Activated CD8-positive, alpha-beta memory T cell treated with anti-CD3 and anti-CD28 coated beads, Interleukin-2, amount 50 U/mL, for 48 hours (primary cell): ENCODE data around the gene PFKFB1.
"Not testable (repeated sequence)": the region's sequence is repeated elsewhere in the genome, so short reads cannot be mapped to it uniquely, and the experiment has no call there.

Source experiments
- DNase-seq: peaks from one replicate; pipeline ENCODE4 v3.0.0-alpha.2; 2020

Gene PFKFB1

GRCh38 chrX:54992911-54993622 lies 921 bp downstream of the PFKFB1 start:
- no peak for DNase-seq

DNA sequence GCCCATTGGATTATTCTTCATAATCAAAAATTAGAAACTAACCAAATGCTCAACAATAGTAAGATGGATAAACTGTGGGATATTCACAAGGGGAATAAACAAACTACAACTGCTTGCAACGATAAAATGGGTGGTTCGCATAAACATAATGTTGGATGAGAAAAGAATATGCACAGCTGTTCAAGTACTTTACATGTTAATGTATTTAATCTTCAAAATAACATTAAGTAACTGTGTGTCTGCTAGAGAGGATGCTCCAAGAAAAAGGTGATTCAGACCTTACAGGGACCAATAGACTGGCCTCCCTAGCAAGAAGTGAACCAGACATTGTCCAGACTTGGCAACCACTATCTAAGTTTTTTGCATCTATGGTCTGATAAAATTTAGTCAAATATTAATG lies 2.3 kb downstream of the PFKFB1 start:
- no peak for DNase-seq

- DNase-seq, result not testable (repeated sequence)
Observed at GRCh38 chrX:54983306-54983705, 10.7 kb downstream of the PFKFB1 start.

GRCh38 chrX:54980334-54980733 lies 13.7 kb downstream of the PFKFB1 start:
- no peak for DNase-seq

DNA sequence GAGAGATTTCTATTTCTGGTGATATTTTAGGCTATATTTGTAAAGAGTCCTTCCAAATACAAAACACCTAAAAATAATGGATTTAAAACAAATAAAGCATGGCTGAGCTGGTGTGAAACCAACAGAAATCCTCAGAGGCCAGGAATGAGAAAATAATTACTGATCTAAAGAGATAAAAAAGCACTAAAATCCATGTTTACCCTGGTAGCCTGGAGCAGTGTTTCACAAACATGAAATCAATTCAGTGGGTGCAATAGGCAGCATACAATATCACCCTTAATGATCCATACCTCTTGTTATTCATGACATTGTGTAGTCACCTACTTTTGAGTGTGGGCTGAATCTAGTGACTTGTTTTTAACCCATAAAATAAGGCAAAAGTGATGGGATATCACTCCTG lies 14.6 kb downstream of the PFKFB1 start:
- DNase-seq, result no peak

GRCh38 chrX:54978448-54978847 lies 15.5 kb downstream of the PFKFB1 start:
- no peak for DNase-seq

GRCh38 chrX:54977387-54977786 lies 16.6 kb downstream of the PFKFB1 start:
- DNase-seq, result no peak

- DNase-seq, result no peak
Observed at GRCh38 chrX:54964766-54965497, 29.1 kb downstream of the PFKFB1 start.

- DNase-seq, result no peak
Observed at GRCh38 chrX:54961750-54962149, 32.2 kb downstream of the PFKFB1 start.

- no peak for DNase-seq
Observed at GRCh38 chrX:54950730-54951375, 43.1 kb downstream of the PFKFB1 start.

- DNase-seq, result no peak
Observed at GRCh38 chrX:54945224-54945623, 48.8 kb downstream of the PFKFB1 start.

GRCh38 chrX:54944816-54945215 lies 49.2 kb downstream of the PFKFB1 start:
- no peak for DNase-seq

DNA sequence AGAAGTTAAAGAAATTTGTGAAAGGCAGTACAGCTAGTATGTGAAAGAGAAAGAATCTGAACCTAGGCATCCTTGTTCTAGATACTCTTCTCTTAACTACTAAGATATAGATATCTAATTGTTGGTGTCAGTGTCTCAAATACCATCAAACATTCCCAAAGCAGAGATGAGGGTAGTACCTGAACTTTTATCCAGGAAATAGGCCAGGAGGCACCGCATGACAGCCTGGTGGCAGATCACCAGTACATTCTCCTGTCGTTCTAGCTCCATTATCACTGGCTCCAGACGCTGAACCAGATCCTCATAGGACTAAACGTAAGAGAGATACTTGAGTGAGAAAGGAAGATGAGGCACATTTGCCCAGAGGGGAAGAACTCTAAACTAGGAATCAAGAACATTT lies 56.6 kb downstream of the PFKFB1 start:
- DNase-seq, result no peak

- no peak for DNase-seq
Observed at GRCh38 chrX:54935306-54935705, 58.7 kb downstream of the PFKFB1 start.

- DNase-seq, result no peak
Observed at GRCh38 chrX:54934890-54935289, 59.1 kb downstream of the PFKFB1 start.

- no peak for DNase-seq
Observed at GRCh38 chrX:54934058-54934457, 59.9 kb downstream of the PFKFB1 start.

GRCh38 chrX:54933150-54933826 lies 60.7 kb downstream of the PFKFB1 start:
- no peak for DNase-seq

GRCh38 chrX:54931107-54931506 lies 62.9 kb downstream of the PFKFB1 start:
- no peak for DNase-seq

- no peak for DNase-seq
Observed at GRCh38 chrX:54930291-54931049, 63.5 kb downstream of the PFKFB1 start.

DNA sequence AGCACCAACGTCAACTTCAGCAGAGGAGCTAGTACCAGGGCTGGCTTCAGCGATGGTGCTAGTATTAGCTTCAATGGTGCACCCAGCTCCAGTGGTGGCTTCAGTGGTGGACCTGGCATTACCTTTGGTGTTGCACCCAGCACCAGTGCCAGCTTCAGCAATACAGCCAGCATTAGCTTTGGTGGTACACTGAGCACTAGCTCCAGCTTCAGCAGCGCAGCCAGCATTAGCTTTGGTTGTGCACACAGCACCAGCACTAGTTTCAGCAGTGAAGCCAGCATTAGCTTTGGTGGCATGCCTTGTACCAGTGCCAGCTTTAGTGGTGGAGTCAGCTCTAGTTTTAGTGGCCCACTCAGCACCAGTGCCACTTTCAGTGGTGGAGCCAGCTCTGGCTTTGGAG lies 65.1 kb downstream of the PFKFB1 start:
- DNase-seq, result no peak

GRCh38 chrX:54926978-54927377 lies 67.0 kb downstream of the PFKFB1 start:
- DNase-seq, result no peak

GRCh38 chrX:54923376-54923775 lies 70.6 kb downstream of the PFKFB1 start:
- no peak for DNase-seq

DNA sequence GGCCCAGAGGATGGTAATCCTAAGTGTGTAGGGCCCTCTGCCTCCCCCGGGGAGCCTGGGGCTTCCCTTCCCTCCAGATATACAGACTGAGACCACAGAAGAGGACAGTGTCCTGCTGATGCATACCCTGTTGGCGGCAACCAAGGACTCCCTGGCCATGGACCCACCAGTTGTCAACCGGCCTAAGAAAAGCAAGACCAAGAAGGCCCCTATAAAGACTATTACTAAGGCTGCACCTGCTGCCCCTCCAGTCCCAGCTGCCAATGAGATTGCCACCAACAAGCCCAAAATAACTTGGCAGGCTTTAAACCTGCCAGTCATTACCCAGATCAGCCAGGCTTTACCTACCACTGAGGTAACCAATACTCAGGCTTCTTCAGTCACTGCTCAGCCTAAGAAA lies 71.4 kb downstream of the PFKFB1 start:
- DNase-seq, result no peak
